Natural killer cell (primary cell): ENCODE results near the gene NAA16. TPM values are rescaled to one million over a fixed set of nuclear protein-coding genes. Genes with fewer than 3 reads are reported as not detected.

Experiments
- ATAC-seq, 3 donors: fragments of 150-1000 bp in 2 of 3; fragments of 200-7000 bp in 1 of 3; cut with Tn5 transposase; 1 replicate in 1 of 3; 2 replicates in 2 of 3; pipeline ENCODE4 v1.10.0; 2021; ENCODE audit warnings: mild to moderate bottlenecking in 2 of 3, moderate library complexity in 2 of 3
- DNase-seq, 2 donors: peaks; one replicate each; pipeline versions ENCODE4 v3.0.0 to v3.0.0-alpha.2; 2013 to 2021; ENCODE audit warnings: mixed read lengths in 1 of 2
- H3K27ac ChIP-seq: one replicate; pipeline ENCODE4 v1.5.1; 2013; ENCODE audit warnings: mild to moderate bottlenecking, low read length
- H3K27me3 ChIP-seq: one replicate; pipeline ENCODE4 v1.6.1; 2013; ENCODE audit warnings: low read length; ENCODE audit not compliant: control insufficient read depth, insufficient read depth
- H3K36me3 ChIP-seq: one replicate; pipeline ENCODE4 v1.6.1; 2013; ENCODE audit warnings: low read length; ENCODE audit not compliant: control insufficient read depth, insufficient read depth
- H3K4me1 ChIP-seq: one replicate; pipeline ENCODE4 v1.6.1; 2013; ENCODE audit warnings: low read length; ENCODE audit not compliant: control insufficient read depth, insufficient read depth
- H3K4me3 ChIP-seq: one replicate; pipeline ENCODE4 v1.5.1; 2013; ENCODE audit warnings: low read length
- H3K9me3 ChIP-seq: one replicate; pipeline ENCODE4 v1.6.1; 2013; ENCODE audit warnings: low read length; ENCODE audit not compliant: control insufficient read depth, insufficient read depth
- H3K27ac Mint-ChIP-seq, 2 donors: one replicate each; pipeline ENCODE4 v1.8.0; 2022; ENCODE audit warnings: mild to moderate bottlenecking in 2 of 2, mixed read lengths in 2 of 2, moderate library complexity in 1 of 2
- H3K27me3 Mint-ChIP-seq, 2 donors: one replicate each; pipeline ENCODE4 v1.8.0; 2022; ENCODE audit warnings: low read depth in 2 of 2, mixed read lengths in 2 of 2
- H3K36me3 Mint-ChIP-seq: one replicate; pipeline ENCODE4 v1.8.0; 2022; ENCODE audit warnings: mixed read lengths
- H3K4me1 Mint-ChIP-seq, 2 donors: one replicate each; pipeline ENCODE4 v1.8.0; 2022; ENCODE audit warnings: mixed read lengths in 2 of 2
- H3K4me3 Mint-ChIP-seq: one replicate; pipeline ENCODE4 v1.8.0; 2022; ENCODE audit warnings: mild to moderate bottlenecking, moderate library complexity, mixed read lengths
- H3K9me3 Mint-ChIP-seq, 2 donors: one replicate each; pipeline ENCODE4 v1.8.0; 2022; ENCODE audit warnings: mixed read lengths in 2 of 2
- CTCF ChIP-seq: fragments of 200-600 bp; IDR thresholded peaks from one replicate; pipeline ENCODE4 v1.8.0; 2022; ENCODE audit warnings: antibody characterized with exemption
- WGBS: methylation state at CpG from one replicate; pipeline ENCODE4 v1.1.7; 2013; ENCODE audit warnings: missing lambda C conversion rate; ENCODE audit not compliant: insufficient coverage; 5-methylcytosine and 5-hydroxymethylcytosine counted together
- intact Hi-C: fragments of 100-400 bp; cut with micrococcal nuclease; formaldehyde crosslinking; loops from one replicate; pipeline ENCODE4 v1.14.2; 2022
- total RNA-seq, 4 donors: library from RNA; stranded (reverse); fragments of 120-200 nt in 1 of 4; gene quantifications; one replicate each; pipeline versions ENCODE4 v1.2.3 to v1.2.4, GENCODE V29; 2013 to 2022

Gene NAA16
- total RNA-seq, 3 donors from 2014 or later (not counting 1 experiment from before 2014, with no cell fraction given), result 49.4 to 55.3 (median 53.1) TPM

GRCh38 chr13:41306271-41307145 lies 4.6 kb upstream of the NAA16 start:
- Mint-ChIP-seq H3K27me3 (peaks cover 0 to 4% of the 10 kb centered on the region in 2 donors), H3K4me3 (no peak overlapping the region), H3K27ac (no peak overlapping the region), H3K9me3 (no peaks in the 10 kb centered on the region), H3K4me1 (peaks cover 5 to 8% of the 10 kb centered on the region in 2 donors), H3K36me3 (no peaks in the 10 kb centered on the region)
- Histone ChIP-seq H3K27me3 (no peaks in the 10 kb centered on the region), H3K4me1 (peaks cover 5% of the 10 kb centered on the region), H3K36me3 (no peaks in the 10 kb centered on the region), H3K27ac (no peak overlapping the region), H3K4me3 (no peak overlapping the region), H3K9me3 (no peaks in the 10 kb centered on the region)
- no peak for DNase-seq
- TF ChIP-seq CTCF, result no peak
- no peak for ATAC-seq
- 94% methylated on average over 12 of the region's 15 CpGs for WGBS
- intact Hi-C loops, result no loop called here

GRCh38 chr13:41307884-41308640 lies 3.0 kb upstream of the NAA16 start:
- Histone ChIP-seq H3K27me3 (no peaks in the 10 kb centered on the region), H3K4me1 (peaks cover 10% of the 10 kb centered on the region), H3K27ac (no peak overlapping the region), H3K4me3 (no peak overlapping the region), H3K9me3 (no peaks in the 10 kb centered on the region), H3K36me3 (no peaks in the 10 kb centered on the region)
- intact Hi-C loops, result no loop called here
- DNase-seq (no peak), ATAC-seq (no peak)
- no peak for TF ChIP-seq CTCF
- Mint-ChIP-seq H3K36me3 (no peaks in the 10 kb centered on the region), H3K9me3 (no peaks in the 10 kb centered on the region), H3K4me1 (peaks cover 14 to 16% of the 10 kb centered on the region in 2 donors), H3K27ac (no peak overlapping the region), H3K4me3 (peak overlapping the region; percentile 26), H3K27me3 (peaks cover 0 to 4% of the 10 kb centered on the region in 2 donors)
- WGBS, result 93% methylated on average over 10 of the region's 11 CpGs

- ATAC-seq (peak; percentile 58 to 74 (median 60)), DNase-seq (peak; percentile 65 to 74)
- Histone ChIP-seq H3K27ac (peak overlapping the region; percentile 77), H3K36me3 (no peaks in the 10 kb centered on the region), H3K9me3 (no peaks in the 10 kb centered on the region), H3K4me3 (peak overlapping the region; percentile 92), H3K4me1 (peaks cover 26% of the 10 kb centered on the region), H3K27me3 (no peaks in the 10 kb centered on the region)
- Mint-ChIP-seq H3K9me3 (no peaks in the 10 kb centered on the region), H3K36me3 (no peaks in the 10 kb centered on the region), H3K27me3 (no peaks in the 10 kb centered on the region), H3K4me1 (peaks cover 37 to 42% of the 10 kb centered on the region in 2 donors), H3K27ac (peak overlapping the region; percentile 94 to 96), H3K4me3 (peak overlapping the region; percentile 96)
- intact Hi-C loops, result loop anchor here (1.0 to 5.0 kb wide), 3 partner anchors 49 to 251 kb away; partner anchors contain the start of genes KBTBD6, MTRF1 and WBP4
- no peak for TF ChIP-seq CTCF
- under 1% methylated on average over 73 of the region's 73 CpGs for WGBS
Observed at GRCh38 chr13:41311406-41312175, 524 bp downstream of the NAA16 start.
